Neural crest cell (in vitro differentiated cells): Measurements from ENCODE around the gene SCUBE3. TPM values are rescaled to one million over a fixed set of nuclear protein-coding genes. Genes with fewer than 3 reads are reported as not detected.

ENCODE experiments used
- DNase-seq: peaks from one replicate; pipeline ENCODE4 v3.0.0; 2021; ENCODE audit warnings: low read depth, mixed read lengths, low spot score
- H3K27ac Mint-ChIP-seq: one replicate; pipeline ENCODE4 v1.8.0; 2021; ENCODE audit warnings: mild to moderate bottlenecking, mixed read lengths; ENCODE audit not compliant: unreplicated experiment
- H3K27me3 Mint-ChIP-seq: 2 replicates; pipeline ENCODE4 v1.8.0; 2021; ENCODE audit warnings: low read depth, mild to moderate bottlenecking, mixed read lengths
- H3K36me3 Mint-ChIP-seq: 2 replicates; pipeline ENCODE4 v1.8.0; 2021; ENCODE audit warnings: low read depth, mild to moderate bottlenecking, mixed read lengths
- H3K4me1 Mint-ChIP-seq: 2 replicates; pipeline ENCODE4 v1.8.0; 2021; ENCODE audit warnings: mixed read lengths
- H3K4me3 Mint-ChIP-seq: one replicate; pipeline ENCODE4 v1.8.0; 2021; ENCODE audit warnings: mild to moderate bottlenecking, mixed read lengths
- H3K9me3 Mint-ChIP-seq: 2 replicates; pipeline ENCODE4 v1.8.0; 2021; ENCODE audit warnings: mixed read lengths
- CTCF ChIP-seq: fragments of 200-600 bp; sonication (generic); conservative IDR thresholded peaks from 2 replicates; pipeline ENCODE4 v1.5.0; 2021; ENCODE audit warnings: antibody characterized with exemption, mild to moderate bottlenecking
- total RNA-seq: library from RNA; stranded (reverse); gene quantifications from 2 replicates; pipeline ENCODE4 v1.2.1, GENCODE V29; 2021

SCUBE3 gene
- total RNA-seq, 1 donor from 2014 or later: 22.5 TPM

GRCh38 chr6:35181933-35182612, 31.7 kb upstream of the SCUBE3 start:
- H3K27ac Mint-ChIP-seq: no peak overlapping the region
- no peak for DNase-seq
- H3K9me3 Mint-ChIP-seq: peaks cover 3% of the 10 kb centered on the region
- no peak overlapping the region for H3K4me3 Mint-ChIP-seq
- no peak for TF ChIP-seq CTCF
- no peaks in the 10 kb centered on the region for H3K36me3 Mint-ChIP-seq
- H3K4me1 Mint-ChIP-seq: peaks cover 29% of the 10 kb centered on the region
- H3K27me3 Mint-ChIP-seq: peaks cover 2% of the 10 kb centered on the region

DNA sequence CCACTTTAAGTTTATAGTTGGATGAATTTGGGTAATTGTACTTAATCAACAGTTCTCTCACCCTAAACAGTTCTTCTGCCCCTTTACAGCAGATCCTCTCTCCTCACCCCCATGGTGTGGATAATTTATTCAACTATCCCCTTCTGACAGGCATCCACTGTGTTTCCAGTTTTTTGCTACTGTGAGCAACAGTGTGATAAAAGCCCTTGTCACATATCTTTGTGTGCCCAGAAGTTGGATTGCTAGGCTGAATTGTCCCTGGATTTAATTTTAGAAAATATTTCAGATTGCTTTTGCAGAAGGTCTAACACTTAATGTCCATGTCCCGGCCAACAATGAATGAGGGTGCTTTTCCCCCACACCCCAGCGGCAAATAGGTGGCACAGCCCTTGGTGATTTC, 30.5 kb upstream of the SCUBE3 start:
- H3K36me3 Mint-ChIP-seq: no peaks in the 10 kb centered on the region
- H3K4me3 Mint-ChIP-seq: no peak overlapping the region
- H3K27ac Mint-ChIP-seq: no peak overlapping the region
- H3K27me3 Mint-ChIP-seq: peaks cover 2% of the 10 kb centered on the region
- peaks cover 29% of the 10 kb centered on the region for H3K4me1 Mint-ChIP-seq
- TF ChIP-seq CTCF: no peak
- peaks cover 3% of the 10 kb centered on the region for H3K9me3 Mint-ChIP-seq
- DNase-seq: no peak

DNA sequence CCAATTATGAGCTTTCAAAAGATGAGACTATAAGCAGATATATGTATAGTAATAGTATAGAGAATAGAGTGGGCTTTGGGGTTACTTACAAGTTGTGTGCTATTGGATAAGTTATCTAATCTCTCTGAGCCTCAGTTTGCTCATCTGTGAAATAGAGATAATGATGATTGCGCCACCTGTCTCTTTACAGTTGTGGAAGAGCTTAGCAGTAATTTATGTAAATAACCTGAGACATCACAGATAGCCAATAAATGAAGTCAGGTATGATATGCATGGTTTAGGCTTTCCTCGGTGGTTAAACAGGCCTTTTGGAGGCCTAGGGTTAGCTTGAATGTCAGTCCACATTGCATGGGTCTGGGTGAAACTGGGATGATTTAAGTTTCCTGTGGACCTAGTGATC, 29.8 kb upstream of the SCUBE3 start:
- H3K27me3 Mint-ChIP-seq: peaks cover 2% of the 10 kb centered on the region
- no peak overlapping the region for H3K4me3 Mint-ChIP-seq
- peaks cover 26% of the 10 kb centered on the region for H3K4me1 Mint-ChIP-seq
- TF ChIP-seq CTCF: no peak
- H3K27ac Mint-ChIP-seq: no peak overlapping the region
- DNase-seq: no peak
- H3K36me3 Mint-ChIP-seq: no peaks in the 10 kb centered on the region
- peaks cover 4% of the 10 kb centered on the region for H3K9me3 Mint-ChIP-seq

GRCh38 chr6:35184580-35185301, 29.0 kb upstream of the SCUBE3 start:
- peaks cover 6% of the 10 kb centered on the region for H3K9me3 Mint-ChIP-seq
- H3K4me1 Mint-ChIP-seq: peaks cover 20% of the 10 kb centered on the region
- peaks cover 2% of the 10 kb centered on the region for H3K27me3 Mint-ChIP-seq
- DNase-seq: no peak
- no peaks in the 10 kb centered on the region for H3K36me3 Mint-ChIP-seq
- H3K4me3 Mint-ChIP-seq: no peak overlapping the region
- no peak for TF ChIP-seq CTCF
- H3K27ac Mint-ChIP-seq: no peak overlapping the region

- Mint-ChIP-seq H3K36me3 (no peaks in the 10 kb centered on the region), H3K4me3 (no peak overlapping the region), H3K27ac (no peak overlapping the region), H3K4me1 (peaks cover 14% of the 10 kb centered on the region), H3K27me3 (peaks cover 2% of the 10 kb centered on the region), H3K9me3 (peaks cover 6% of the 10 kb centered on the region)
- DNase-seq: no peak
- TF ChIP-seq CTCF: no peak
These were observed 28.5 kb upstream of the SCUBE3 start for GRCh38 chr6:35185302-35185681.
